Mucosa of rectum (tissue), 2 donors: ENCODE data around the gene ULK4.

Source experiments
- H3K27ac ChIP-seq, 2 donors: one replicate each; pipeline ENCODE4 v1.7.0; 2013; ENCODE audit warnings: inconsistent platforms in 2 of 2, low read depth in 2 of 2, low read length in 2 of 2
- H3K27me3 ChIP-seq, 2 donors: one replicate each; pipeline ENCODE4 v1.7.0; 2013; ENCODE audit warnings: low read length in 2 of 2; ENCODE audit not compliant: control insufficient read depth in 2 of 2, insufficient read depth in 2 of 2
- H3K36me3 ChIP-seq, 2 donors: one replicate each; pipeline ENCODE4 v1.7.0; 2013; ENCODE audit warnings: low read length in 2 of 2; ENCODE audit not compliant: control insufficient read depth in 2 of 2, insufficient read depth in 2 of 2
- H3K4me1 ChIP-seq, 2 donors: one replicate each; pipeline ENCODE4 v1.7.0; 2013; ENCODE audit warnings: low read length in 2 of 2, mild to moderate bottlenecking in 1 of 2; ENCODE audit not compliant: control insufficient read depth in 2 of 2, insufficient read depth in 2 of 2
- H3K4me3 ChIP-seq, 2 donors: one replicate each; pipeline ENCODE4 v1.7.0; 2013; ENCODE audit warnings: low read length in 2 of 2
- H3K9ac ChIP-seq, 2 donors: one replicate each; pipeline ENCODE4 v1.7.0; 2013; ENCODE audit warnings: low read length in 2 of 2, low read depth in 1 of 2, mild to moderate bottlenecking in 1 of 2
- H3K9me3 ChIP-seq, 2 donors: one replicate each; pipeline ENCODE4 v1.7.0; 2013; ENCODE audit warnings: low read length in 2 of 2; ENCODE audit not compliant: control insufficient read depth in 2 of 2
- donor health status: healthy.
- donor health status: Normal muscosa, but diverticular disease.

The ULK4 gene

GRCh38 chr3:41363830-41364523, 597.9 kb downstream of the ULK4 start:
- Histone ChIP-seq H3K9ac (no peak overlapping the region), H3K4me1 (no peaks in the 10 kb centered on the region), H3K36me3 (no peaks in the 10 kb centered on the region), H3K27me3 (no peaks in the 10 kb centered on the region), H3K27ac (no peak overlapping the region), H3K9me3 (no peaks in the 10 kb centered on the region), H3K4me3 (no peak overlapping the region)

GRCh38 chr3:41362638-41363559, 599.0 kb downstream of the ULK4 start:
- no peaks in the 10 kb centered on the region for H3K4me1 ChIP-seq
- H3K9me3 ChIP-seq: no peaks in the 10 kb centered on the region
- no peaks in the 10 kb centered on the region for H3K27me3 ChIP-seq
- no peaks in the 10 kb centered on the region for H3K36me3 ChIP-seq
- H3K9ac ChIP-seq: no peak overlapping the region
- H3K27ac ChIP-seq: no peak overlapping the region
- H3K4me3 ChIP-seq: no peak overlapping the region

GRCh38 chr3:41357271-41357670, 604.6 kb downstream of the ULK4 start:
- Histone ChIP-seq H3K4me3 (no peak overlapping the region), H3K27me3 (no peaks in the 10 kb centered on the region), H3K9ac (no peak overlapping the region), H3K9me3 (no peaks in the 10 kb centered on the region), H3K27ac (no peak overlapping the region), H3K4me1 (no peaks in the 10 kb centered on the region), H3K36me3 (no peaks in the 10 kb centered on the region)

- no peaks in the 10 kb centered on the region for H3K9me3 ChIP-seq
- H3K9ac ChIP-seq: no peak overlapping the region
Measured at GRCh38 chr3:41356775-41357174, 605.1 kb downstream of the ULK4 start.

GRCh38 chr3:41352510-41352909, 609.4 kb downstream of the ULK4 start:
- Histone ChIP-seq H3K36me3 (no peaks in the 10 kb centered on the region), H3K27me3 (no peaks in the 10 kb centered on the region), H3K4me3 (no peak overlapping the region), H3K27ac (no peak overlapping the region), H3K9me3 (no peaks in the 10 kb centered on the region), H3K9ac (no peak overlapping the region), H3K4me1 (no peaks in the 10 kb centered on the region)

More at GRCh38 chr3:41356775-41357174, 605.1 kb downstream of the ULK4 start:
- Histone ChIP-seq H3K27me3 (no peaks in the 10 kb centered on the region), H3K27ac (no peak overlapping the region), H3K36me3 (no peaks in the 10 kb centered on the region), H3K4me3 (no peak overlapping the region), H3K4me1 (no peaks in the 10 kb centered on the region)

- H3K27me3 ChIP-seq: no peaks in the 10 kb centered on the region
- no peak overlapping the region for H3K27ac ChIP-seq
- no peaks in the 10 kb centered on the region for H3K4me1 ChIP-seq
- no peak overlapping the region for H3K4me3 ChIP-seq
- no peaks in the 10 kb centered on the region for H3K36me3 ChIP-seq
- no peaks in the 10 kb centered on the region for H3K9me3 ChIP-seq
- no peak overlapping the region for H3K9ac ChIP-seq
Measured at GRCh38 chr3:41350441-41350840, 611.5 kb downstream of the ULK4 start.

GRCh38 chr3:41348401-41348800, 613.5 kb downstream of the ULK4 start:
- no peaks in the 10 kb centered on the region for H3K36me3 ChIP-seq
- H3K27ac ChIP-seq: no peak overlapping the region
- no peak overlapping the region for H3K4me3 ChIP-seq
- H3K4me1 ChIP-seq: no peaks in the 10 kb centered on the region
- H3K9ac ChIP-seq: no peak overlapping the region
- no peaks in the 10 kb centered on the region for H3K27me3 ChIP-seq
- H3K9me3 ChIP-seq: no peaks in the 10 kb centered on the region

GRCh38 chr3:41346698-41347270, 615.1 kb downstream of the ULK4 start:
- Histone ChIP-seq H3K27me3 (no peaks in the 10 kb centered on the region), H3K4me1 (no peaks in the 10 kb centered on the region), H3K9ac (no peak overlapping the region)

GRCh38 chr3:41345788-41346187, 616.1 kb downstream of the ULK4 start:
- Histone ChIP-seq H3K9me3 (no peaks in the 10 kb centered on the region), H3K4me3 (no peak overlapping the region), H3K9ac (no peak overlapping the region), H3K36me3 (no peaks in the 10 kb centered on the region), H3K4me1 (no peaks in the 10 kb centered on the region), H3K27me3 (no peaks in the 10 kb centered on the region), H3K27ac (no peak overlapping the region)

More at GRCh38 chr3:41346698-41347270, 615.1 kb downstream of the ULK4 start:
- no peaks in the 10 kb centered on the region for H3K9me3 ChIP-seq
- no peaks in the 10 kb centered on the region for H3K36me3 ChIP-seq
- no peak overlapping the region for H3K4me3 ChIP-seq
- no peak overlapping the region for H3K27ac ChIP-seq

- H3K36me3 ChIP-seq: no peaks in the 10 kb centered on the region
- H3K27me3 ChIP-seq: no peaks in the 10 kb centered on the region
- no peak overlapping the region for H3K9ac ChIP-seq
- H3K27ac ChIP-seq: no peak overlapping the region
- H3K9me3 ChIP-seq: no peaks in the 10 kb centered on the region
- no peak overlapping the region for H3K4me3 ChIP-seq
- H3K4me1 ChIP-seq: no peaks in the 10 kb centered on the region
Measured at GRCh38 chr3:41339758-41340157, 622.1 kb downstream of the ULK4 start.
